ENCODE results near the gene NUMA1. TPM values are rescaled to one million over a fixed set of nuclear protein-coding genes. Genes with fewer than 3 reads are reported as not detected.

The NUMA1 gene
- total RNA-seq, 4 donors from 2014 or later, result 121 to 365 (median 225) TPM

DNA sequence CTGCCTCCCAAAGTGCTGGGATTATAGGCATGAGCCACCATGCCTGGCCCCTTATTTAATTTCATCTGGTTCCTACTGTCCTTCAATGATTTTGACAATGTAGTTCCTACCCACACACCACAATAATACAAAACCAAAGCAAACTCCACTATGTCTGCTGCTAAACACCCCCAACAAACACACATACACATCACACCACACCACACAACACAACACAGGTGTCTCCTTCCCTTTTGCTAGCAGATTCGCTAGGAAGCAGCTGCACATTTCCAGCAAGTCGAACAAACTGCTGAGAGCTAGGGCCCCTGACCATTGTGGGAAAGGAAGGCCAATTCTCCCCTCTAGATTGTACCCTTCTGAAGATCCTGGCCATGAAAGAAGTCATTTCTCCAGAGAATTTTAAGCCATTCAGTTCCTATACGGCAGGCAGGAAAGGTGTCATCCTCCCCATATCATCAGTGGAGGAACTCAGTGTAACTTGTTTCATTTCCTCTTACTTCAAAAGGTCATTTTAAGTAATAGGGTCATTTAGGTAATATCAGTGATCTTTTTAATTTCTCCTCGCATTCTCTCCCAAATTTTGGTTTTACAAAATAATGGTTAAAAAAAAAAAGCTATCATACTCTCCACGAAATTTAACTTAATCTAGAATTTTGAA is 18.5 kb downstream of the NUMA1 start:
- TF ChIP-seq, protein P1, sequence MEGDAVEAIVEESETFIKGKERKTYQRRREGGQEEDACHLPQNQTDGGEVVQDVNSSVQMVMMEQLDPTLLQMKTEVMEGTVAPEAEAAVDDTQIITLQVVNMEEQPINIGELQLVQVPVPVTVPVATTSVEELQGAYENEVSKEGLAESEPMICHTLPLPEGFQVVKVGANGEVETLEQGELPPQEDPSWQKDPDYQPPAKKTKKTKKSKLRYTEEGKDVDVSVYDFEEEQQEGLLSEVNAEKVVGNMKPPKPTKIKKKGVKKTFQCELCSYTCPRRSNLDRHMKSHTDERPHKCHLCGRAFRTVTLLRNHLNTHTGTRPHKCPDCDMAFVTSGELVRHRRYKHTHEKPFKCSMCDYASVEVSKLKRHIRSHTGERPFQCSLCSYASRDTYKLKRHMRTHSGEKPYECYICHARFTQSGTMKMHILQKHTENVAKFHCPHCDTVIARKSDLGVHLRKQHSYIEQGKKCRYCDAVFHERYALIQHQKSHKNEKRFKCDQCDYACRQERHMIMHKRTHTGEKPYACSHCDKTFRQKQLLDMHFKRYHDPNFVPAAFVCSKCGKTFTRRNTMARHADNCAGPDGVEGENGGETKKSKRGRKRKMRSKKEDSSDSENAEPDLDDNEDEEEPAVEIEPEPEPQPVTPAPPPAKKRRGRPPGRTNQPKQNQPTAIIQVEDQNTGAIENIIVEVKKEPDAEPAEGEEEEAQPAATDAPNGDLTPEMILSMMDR (IDR thresholded peaks at IDR 0.05; ENCODE audit: low read depth), result no peak

DNA sequence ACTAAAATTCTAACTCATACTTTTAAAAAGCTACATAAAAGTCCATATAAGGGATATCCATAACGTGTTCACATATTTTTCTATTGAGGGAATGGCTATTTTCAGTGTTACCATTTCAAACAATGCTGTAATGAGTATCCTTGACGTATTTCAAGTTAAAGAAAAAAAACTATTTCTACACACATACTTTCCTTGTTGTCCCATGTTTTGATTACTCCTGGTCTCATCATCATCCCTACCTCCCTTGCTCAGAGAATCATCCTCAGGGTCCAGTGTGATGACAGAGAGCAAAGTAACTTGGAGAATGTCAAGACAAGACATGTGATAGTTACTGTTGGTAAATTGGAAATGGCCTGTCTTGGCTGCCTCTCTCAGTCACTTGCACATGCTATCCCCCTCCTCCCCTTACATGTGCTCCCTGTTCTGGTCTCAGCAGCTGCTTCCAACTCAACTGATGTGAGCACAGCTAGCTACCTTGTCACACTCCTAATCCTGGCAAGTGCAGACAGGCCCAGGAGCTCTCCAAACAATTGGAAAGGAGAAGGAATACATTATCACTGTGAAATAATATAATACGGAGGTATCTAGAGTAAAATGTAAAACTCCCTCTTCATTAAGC is 21.8 kb downstream of the NUMA1 start:
- TF ChIP-seq, protein P1 (IDR thresholded peaks at IDR 0.05; ENCODE audit: low read depth), result no peak

DNA sequence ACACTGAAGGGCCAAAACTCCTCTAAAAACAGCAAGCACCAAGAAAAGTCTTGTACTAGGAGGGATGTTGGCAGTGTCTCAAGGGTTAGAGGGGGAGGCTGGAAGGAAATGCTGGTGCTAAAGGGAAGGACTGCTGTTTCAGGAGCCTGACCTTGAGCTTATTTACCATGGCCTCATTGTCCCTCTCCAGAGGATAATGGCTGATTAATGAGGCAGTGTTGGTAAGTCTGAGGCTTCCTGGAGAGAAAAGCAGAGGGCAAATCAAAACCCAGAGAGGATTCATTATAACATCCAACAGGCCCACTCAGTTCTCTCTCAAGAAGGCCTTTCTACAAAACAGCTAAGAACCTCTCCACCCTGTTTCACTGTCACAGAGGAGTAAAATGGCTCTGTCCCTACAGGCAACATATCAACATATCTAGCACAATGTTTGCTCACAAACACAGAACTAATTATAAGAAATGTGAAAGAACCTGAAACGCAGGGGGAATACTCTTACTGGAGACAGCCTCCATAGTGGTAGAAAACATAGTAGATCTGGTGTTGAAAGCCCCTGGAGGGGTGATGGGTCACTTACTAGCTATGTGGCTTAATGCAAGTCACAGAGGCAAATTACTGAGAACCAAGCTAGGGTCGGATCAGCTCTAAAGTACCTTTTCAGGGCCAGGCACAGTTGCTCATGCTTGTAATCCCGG is 31.4 kb downstream of the NUMA1 start:
- TF ChIP-seq, protein P1 (IDR thresholded peaks at IDR 0.05; ENCODE audit: low read depth), result no peak

DNA sequence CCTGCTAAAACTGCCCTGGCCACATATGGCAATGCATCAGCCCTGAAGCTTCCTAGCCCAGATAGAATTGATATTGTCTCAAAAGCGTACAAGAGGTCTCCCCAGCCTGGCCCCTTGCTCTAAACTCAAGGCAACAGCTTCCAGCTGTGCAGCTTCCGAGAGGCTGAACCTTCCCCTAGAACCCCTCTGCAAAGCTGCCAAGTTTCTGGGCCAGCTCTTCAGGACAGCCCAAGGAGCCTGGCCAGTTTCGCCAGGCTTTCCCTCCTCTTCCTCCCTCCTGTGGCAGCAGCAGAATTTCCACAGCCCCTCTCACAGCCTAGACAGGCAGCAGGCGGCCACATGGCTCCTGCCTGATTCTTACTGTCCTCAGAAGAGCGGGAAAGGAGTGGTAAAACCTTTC is 34.5 kb downstream of the NUMA1 start:
- TF ChIP-seq, protein P1 (IDR thresholded peaks at IDR 0.05; ENCODE audit: low read depth), result no peak

DNA sequence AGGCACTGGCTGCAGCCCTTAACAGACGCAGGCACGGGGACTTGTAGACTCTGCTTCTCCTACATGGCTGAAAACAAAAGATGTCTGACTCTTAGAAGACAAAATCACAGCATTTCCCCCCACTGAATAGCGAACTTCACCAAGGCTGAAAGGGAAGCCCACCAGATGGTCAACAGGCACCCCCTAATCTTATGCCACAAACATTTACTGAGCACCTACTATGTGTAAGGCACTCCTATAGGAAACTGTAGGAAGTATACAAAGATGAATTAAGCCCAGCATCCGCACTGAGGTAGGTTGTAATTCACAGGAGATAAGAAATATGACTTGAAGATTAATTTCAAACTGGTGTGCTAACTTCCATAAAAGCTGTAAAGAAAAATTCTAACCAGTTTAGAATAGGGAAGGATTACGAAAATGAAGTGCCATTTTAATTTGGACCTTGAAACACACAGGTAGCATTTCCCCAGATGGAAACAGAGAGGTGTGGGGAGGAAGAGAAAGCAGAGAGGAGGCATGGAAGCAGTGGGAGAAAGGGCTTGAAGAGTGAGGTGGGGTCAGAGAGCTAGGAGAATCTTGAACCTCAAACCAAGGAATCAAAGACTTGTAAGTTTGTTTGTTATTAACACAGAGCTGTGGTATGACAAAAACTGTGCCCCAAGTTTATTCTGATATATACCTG is 38.1 kb downstream of the NUMA1 start:
- TF ChIP-seq, protein P1 (IDR thresholded peaks at IDR 0.05; ENCODE audit: low read depth), result no peak

DNA sequence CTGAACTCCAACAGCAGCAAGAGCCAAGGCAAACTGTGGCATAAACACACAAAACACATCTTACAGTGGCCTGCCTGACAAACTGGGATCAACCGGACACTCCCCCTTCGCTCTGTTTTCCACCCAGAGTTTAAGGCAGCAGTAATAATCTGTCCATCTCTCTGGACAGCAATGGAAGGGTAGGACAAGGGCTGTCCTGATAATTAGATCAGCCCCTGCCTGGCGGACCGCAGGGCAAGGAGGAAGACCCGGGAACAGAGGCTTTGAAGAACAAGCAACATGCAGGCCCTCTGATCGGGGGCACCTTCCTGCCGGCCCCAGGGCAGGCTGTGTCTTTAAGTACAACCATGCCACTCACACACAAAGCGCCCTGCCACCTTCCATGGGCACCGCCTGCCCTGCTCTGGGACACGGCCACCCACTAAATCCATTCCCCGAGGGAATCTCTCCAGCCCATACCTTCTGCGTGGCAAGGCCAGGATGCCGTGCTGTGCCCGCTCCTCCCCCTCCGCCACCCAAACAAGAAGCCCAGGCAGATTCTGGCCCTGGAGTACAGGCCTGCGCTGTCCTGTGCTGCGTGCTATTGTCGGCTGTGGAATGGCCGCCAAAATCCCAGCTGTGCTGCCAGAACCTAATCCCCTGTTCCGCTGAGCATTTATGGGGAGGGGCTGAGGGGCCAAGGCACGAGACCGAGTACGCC is 38.8 kb downstream of the NUMA1 start:
- TF ChIP-seq, protein P1 (IDR thresholded peaks at IDR 0.05; ENCODE audit: low read depth), result no peak

Data from subcutaneous adipose tissue (tissue), 4 donors.